HT1080 (cell line): Measurements from ENCODE around the gene PLXNA3. TPM values are rescaled to one million over a fixed set of nuclear protein-coding genes. Genes with fewer than 3 reads are reported as not detected.

ENCODE experiments used
- DNase-seq: peaks from one replicate; pipeline ENCODE4 v3.0.0-alpha.2; 2015; ENCODE audit warnings: low read depth
- total RNA-seq: library from RNA; depleted of rRNA; stranded (reverse); fragments of >200 nt; shearing (Covaris generic); gene quantifications from 2 replicates; pipeline ENCODE4 v1.2.3, GENCODE V29; 2014

The PLXNA3 gene
- total RNA-seq, 1 experiment from 2014 or later = 3.4 TPM

DNA sequence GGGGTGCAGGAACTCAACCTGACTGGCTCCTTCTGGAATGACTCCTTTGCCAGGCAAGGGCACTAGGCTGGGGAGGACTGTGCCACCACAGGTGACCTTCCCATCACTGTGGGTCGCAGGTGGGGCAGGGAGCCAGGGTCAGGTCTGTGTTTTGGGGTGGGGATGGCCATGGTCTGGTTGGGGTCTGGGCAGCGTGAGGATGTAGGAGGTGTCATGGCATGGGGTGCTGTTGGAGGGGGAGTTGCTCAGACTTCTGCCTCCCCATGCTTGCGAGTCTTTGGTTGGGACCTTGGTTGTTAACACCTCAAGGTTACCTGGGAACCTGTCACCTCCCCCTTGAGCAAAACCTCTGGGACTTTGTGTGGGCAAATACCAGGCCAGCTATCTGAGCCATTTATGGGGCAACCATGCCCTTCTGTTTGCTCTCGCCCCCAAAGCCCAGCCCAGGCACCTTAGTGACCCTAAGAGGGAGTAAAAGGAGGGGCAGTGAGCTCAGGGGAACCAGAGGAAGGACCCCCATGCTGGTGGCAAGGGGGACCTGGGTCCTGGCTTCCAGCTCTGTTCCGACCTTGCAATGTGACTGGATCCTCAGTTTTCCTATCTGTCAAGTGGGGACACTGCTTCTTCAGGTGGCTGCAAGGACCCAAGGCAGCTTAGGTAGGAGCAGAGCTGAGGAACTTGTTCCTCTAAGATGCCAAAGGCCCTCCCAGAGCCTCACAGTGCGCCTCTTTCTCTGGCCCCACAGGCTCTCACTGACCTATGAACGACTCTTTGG lies 23.5 kb upstream of the PLXNA3 start:
- DNase-seq = no peak

DNA sequence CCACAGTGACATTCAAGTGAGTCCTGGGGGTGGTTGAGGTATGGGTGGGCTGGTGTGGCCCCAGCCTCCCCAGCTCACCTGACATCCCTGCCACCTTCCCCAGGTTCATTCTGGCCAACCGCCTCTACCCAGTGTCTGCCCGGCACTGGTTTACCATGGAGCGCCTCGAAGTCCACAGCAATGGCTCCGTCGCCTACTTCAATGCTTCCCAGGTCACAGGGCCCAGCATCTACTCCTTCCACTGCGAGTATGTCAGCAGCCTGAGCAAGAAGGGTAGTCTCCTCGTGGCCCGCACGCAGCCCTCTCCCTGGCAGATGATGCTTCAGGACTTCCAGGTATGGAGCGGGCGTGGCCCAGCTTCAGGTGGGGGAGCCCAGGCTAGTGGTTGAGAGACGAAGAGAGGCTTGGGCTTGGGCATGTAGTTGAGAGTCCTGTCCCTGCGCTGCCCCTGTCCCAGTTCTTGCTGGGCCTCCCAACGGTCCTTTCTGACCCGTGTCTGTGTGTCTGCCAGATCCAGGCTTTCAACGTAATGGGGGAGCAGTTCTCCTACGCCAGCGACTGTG lies 22.8 kb upstream of the PLXNA3 start:
- no peak for DNase-seq

DNA sequence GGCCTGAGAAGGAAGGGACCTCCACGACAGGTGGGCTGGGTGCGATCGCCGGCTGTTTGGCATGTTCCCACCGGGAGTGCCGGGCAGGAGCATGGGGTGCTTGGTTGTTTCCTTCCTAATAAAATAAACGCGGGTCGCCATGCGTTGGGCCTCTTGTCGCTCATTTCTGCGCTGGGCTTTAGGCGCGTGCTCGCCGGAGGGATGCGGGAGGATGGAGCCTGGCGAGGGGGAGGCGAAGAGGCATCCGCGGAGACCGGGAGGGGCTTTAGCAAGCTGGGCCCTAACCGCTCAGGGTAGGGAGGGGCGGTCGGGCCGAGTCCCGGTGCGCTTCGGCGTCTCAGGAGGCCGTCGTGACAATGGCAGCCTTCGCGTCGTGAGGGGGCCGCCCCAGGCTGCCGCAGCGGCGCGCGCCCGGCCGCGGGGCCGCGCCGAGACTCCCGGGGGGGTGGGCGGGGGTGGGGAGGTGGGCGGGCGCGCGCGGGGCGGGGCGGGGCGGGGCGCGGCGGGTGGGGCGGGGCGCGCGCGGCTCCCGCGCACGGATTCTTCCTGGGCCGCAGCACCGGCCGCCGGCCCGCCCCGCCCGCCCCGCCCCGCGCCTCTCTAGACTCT lies 21.6 kb upstream of the PLXNA3 start:
- no peak for DNase-seq

DNA sequence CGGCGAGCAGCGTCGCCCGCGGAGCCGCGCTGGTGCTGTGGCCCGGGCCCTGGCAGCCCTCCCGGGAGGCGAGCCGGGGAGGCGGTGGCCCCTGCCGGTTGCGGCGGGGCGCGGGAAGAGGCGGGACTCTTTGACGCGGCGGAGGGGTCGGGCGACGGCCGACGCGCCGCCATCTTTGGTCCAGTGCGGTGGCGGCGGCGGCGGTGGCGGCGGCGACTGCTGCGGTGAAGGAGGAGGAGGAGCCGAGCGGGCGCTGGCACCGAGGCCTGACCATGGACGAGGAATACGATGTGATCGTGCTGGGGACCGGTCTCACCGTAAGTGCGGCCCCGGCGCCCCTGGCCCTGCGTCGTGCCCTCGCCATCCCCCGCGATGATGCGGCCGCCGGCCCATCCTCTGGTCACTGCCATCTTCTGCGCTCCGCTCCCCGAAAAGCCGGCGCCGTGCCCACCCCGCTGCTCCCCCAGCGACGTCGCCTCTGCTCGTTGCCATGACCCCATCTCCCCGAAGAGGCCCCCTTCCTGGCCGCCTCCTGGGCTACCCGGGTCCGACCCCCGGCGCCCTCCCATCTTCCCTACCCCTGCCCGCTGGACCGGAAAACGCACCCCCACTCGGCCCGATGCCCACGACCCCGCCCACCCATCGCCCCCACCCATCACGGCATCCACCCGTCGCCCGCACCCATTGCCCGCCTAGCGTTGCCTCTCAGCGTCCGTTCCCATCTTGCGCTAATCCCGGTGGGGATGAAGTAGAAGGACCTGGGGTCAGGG lies 20.9 kb upstream of the PLXNA3 start, which contains the start of gene GDI1:
TSS of gene GDI1 (plus strand) at position 172 of the 770 bp plus-strand sequence. CDS start at position 273, 101 bp downstream.
- peak; percentile 28 for DNase-seq

DNA sequence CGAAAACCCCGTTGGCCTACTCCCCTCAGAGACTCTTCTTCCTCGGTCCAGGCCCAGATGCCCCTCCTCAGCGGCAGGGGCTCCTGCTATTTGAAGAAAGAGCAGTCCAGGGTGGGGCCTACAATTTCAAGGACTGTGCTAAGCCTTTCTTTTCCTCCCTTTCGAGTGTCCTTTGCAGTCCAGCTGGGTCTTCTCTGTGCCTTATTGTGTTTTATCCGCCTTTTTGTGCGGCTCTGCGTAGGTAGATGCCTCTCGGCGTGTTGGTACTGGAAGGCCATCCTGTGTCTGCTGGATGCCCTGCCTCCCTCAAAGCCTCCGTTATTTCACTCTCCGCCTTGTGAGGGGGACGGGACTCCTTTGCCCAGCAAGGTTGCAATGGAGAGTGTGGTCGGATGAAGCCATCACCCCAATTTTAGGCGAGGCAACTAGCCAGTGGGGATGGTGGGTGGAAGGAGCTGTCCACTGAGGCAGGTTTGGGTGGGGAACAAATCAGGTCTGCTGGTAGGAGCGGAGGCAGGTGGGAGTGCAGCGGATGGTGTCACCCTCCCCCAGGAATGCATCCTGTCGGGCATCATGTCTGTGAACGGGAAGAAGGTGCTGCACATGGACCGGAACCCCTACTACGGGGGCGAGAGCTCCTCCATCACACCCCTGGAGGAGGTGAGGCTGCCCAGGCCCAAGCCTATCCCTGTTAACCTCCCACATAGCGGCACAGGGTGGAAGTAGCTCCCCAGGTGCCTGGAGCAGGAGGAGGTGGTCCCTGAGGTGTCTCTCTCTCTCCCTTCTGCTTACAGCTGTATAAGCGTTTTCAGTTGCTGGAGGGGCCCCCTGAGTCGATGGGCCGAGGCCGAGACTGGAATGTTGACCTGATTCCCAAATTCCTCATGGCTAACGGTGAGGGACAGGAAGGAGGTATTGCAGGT lies 19.8 kb upstream of the PLXNA3 start:
- DNase-seq = no peak

DNA sequence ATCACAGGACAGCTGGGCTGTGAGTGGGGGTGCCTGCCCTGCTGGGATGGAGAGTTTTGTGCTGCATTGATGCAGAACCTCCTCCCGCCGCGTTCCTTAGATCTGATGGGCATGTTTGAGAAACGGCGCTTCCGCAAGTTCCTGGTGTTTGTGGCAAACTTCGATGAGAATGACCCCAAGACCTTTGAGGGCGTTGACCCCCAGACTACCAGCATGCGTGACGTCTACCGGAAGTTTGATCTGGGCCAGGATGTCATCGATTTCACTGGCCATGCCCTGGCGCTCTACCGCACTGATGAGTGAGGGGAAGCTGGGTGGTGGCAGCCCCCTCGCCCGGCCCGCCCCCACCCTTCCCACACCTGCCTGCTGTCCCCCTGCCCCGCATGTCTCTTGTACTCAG lies 18.2 kb upstream of the PLXNA3 start:
- no peak for DNase-seq

DNA sequence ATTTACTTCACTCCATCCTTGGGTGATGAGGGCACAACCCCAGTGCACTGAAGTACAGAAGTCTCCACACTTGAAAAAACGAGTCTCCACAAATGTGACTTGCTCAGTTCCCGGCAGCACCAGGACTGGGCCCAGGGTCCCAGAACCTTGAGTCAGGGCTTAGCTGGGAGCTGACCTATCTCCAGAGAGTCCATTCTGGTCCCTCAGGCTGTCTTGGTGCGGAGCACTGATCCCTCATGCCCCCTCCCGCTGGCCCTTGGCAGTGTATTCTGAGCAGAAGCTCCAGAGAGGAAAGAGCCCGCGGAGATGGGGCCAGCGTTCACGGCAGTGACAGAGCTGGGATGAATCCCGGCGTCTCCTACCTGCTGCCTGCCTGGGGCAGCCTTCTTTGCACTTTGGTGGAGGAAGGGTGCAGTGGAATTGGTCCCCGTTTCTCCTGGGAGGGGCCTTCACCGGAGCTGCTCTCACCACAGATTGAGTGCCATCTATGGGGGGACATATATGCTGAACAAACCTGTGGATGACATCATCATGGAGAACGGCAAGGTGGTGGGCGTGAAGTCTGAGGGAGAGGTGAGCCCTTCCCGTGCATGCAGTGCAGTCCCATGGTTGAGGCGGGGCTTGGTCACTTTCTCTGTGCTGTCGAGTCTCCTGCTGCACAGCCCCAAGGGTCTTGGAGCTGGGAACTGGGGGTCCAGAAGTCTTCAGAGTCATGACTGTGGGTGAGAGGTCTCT lies 17.3 kb upstream of the PLXNA3 start:
- DNase-seq = no peak

DNA sequence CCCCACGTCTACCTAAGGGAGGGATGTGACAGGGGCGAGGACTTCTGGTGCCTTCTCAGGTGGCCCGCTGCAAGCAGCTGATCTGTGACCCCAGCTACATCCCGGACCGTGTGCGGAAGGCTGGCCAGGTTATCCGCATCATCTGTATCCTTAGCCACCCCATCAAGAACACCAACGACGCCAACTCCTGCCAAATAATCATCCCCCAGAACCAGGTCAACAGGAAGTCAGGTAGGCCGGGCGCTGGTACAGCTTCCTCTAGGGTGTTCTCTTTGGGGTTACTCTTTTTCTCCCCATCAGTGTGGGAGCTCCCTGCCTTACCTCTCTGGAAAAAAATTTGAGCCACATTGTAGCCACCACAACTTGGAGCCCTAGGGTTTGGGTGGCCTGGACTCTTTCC lies 16.5 kb upstream of the PLXNA3 start:
- DNase-seq = no peak

DNA sequence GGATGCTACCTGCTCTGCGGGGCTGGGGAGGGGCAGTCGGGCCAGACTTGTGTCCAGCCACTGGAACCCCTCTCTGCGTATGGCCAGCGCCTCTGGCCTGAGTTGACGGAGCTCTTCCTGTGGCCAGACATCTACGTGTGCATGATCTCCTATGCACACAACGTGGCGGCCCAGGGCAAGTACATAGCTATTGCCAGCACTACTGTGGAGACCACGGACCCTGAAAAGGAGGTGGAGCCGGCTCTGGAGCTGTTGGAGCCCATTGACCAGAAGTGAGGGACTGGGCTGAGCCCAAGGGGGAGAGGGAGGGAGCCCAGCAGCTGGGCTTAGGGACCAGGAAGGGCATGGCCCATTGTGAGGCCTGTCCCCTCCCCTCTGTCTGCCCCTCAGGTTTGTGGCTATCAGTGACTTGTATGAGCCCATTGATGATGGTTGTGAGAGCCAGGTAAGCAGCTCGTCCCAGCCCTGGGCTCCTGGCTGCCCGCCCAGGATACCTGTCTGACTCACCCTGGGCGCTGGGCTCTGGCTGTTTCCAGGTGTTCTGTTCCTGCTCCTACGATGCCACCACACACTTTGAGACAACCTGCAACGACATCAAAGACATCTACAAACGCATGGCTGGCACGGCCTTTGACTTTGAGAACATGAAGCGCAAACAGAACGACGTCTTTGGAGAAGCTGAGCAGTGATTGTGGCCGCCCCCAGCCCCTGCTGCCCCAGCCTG lies 15.9 kb upstream of the PLXNA3 start:
- no peak for DNase-seq

DNA sequence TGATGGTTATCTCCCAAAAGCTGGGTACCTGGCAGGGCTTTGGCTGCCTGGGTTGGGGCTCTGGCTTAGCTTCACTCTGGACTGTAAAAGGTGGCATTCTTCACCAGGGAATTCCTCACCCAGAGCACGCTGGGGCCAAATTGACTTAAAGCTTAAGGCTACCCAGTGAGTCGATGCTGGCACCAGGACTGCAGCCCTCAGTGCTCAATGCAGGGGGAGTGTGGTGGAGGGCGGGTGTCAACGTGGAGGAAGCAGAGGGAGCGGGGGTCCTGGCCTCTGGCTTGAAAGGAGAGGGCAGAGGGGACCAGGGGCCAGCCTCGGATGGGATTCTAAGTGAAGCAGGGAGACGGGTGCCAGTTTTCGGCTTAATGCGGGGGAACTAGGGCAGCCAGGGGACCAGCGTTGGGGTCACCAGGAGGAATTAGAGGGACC lies 14.6 kb upstream of the PLXNA3 start:
- DNase-seq = no peak

DNA sequence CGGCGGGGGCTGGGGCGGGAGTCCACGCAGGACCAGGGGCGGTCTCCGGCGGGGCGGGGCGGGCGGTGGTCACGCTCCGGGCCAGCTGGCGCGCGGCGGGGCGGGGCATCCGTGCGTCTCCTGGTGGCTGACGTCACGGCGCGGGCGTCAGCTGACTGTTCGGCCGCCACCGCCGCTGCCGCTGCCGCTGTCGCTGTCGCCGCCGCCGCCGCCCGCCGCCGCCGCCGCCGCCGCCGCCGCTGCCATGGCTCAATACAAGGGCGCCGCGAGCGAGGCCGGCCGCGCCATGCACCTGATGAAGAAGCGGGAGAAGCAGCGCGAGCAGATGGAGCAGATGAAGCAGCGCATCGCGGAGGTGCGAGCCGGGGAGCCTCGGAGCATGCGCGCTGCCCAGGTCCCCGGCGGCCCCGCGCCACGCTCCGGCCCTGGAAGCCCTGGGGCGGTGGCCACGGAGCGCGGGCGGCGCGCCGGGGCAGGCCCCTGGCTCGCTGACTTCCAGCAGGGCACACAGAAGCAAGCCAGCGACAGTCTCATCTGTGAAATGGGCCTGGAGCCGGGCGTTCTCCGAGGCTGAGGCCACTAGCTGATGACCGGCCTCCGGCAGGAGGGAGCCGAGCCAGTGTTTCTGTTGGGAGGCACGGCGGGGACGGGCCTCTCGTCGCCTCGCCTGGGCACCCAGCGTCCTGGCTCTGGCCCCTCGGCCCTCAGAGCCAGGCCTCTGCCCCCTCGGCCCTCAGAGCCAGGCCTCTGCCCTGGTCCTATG lies 13.9 kb upstream of the PLXNA3 start, which contains the start of gene FAM50A:
TSS of gene FAM50A (plus strand) at position 150 of the 763 bp plus-strand sequence. CDS start at position 245, 95 bp downstream.
- DNase-seq = no peak

DNA sequence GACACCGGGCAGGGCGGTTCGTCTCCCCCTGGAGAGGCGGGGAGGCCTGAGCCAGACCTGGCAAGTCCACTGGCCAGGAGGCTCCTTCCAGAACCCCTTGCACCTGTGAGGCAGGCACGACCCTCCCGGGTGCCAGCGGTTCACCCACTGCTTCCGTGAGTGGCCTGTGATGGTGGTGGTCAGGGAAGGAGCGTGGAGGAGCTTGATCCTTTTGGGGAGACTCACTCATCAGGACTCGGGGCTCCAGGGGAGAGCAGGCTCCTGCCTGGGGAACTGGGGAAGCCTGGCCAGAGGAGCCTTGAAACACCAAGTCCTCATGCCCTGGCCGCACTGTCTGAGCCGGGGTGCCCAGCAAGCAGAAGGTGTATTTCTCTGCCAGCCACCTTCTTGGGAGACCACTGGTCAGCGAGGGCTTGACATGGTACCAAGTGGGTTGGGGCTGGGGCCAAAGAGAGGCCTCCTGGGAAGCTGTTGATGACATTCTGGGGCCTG lies 13.3 kb upstream of the PLXNA3 start:
- no peak for DNase-seq

DNA sequence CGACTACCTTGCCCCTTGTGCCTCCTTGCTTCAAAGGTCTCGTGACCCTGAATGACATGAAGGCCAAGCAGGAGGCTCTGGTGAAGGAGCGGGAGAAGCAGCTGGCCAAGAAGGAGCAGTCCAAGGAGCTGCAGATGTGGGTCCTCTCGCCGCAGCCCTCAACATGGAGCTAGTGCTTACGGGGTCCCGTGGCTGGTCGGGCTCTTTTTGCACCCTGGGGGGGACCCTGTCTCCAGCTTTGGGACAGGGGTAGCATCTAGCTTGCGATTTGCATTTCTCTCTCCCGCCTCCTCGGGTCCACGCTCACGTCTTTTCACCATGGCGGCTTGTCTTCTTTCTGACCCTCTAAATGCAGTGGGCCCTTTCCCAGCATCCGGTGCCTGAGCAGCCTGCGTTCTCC lies 12.3 kb upstream of the PLXNA3 start:
- no peak for DNase-seq

DNA sequence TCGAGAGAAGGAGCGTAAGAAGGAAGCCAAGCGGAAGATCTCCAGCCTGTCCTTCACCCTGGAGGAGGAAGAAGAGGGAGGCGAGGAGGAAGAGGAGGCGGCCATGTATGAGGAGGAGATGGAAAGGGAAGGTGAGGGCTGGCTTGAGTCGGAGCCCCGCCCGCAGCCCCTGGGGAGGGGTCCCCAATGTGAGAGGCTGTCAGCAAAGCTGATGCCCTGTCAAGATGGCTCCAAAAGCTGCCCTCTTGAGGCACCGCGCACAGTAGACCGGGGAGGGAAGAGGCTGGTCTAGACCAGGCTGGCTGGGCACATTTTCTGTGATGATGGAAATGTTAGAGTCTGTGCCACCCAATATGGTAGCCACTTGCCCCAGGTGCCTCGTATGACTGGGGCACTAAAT lies 11.7 kb upstream of the PLXNA3 start:
- DNase-seq = no peak

DNA sequence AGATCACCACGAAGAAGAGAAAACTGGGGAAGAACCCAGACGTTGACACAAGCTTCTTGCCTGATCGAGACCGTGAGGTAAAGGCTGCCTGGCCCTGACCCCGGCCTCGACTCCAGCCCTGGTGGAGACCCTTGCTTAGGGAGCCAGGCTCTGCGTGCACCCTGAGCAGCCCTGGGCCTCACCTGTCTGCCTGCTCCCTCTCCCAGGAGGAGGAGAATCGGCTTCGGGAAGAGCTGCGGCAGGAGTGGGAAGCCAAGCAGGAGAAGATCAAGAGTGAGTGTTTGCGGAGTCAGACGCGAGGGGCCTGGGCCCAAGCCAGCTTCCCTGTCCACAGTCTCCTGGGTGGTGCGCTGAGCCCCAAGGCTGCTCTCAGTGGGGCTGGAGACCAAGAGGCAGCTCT lies 9.6 kb upstream of the PLXNA3 start:
- DNase-seq = no peak

DNA sequence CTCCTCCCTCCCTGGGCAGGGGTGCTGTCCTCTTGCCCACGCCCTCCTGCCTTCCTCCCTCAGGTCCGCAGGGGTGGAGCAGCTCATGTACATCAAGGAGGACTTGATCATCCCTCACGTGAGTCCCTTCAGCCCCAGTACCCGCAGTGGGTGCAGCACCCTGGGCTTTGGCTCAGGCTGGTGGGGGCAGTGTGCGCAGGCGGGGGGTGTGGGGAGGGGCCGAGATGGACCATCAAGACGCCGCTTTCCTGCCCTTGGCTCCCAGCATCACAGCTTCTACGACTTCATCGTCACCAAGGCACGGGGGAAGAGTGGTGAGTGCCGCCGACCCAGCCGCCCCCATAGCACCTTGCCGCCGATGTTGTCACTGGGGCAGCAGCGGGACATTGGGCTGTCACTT lies 8.5 kb upstream of the PLXNA3 start:
- DNase-seq = no peak

DNA sequence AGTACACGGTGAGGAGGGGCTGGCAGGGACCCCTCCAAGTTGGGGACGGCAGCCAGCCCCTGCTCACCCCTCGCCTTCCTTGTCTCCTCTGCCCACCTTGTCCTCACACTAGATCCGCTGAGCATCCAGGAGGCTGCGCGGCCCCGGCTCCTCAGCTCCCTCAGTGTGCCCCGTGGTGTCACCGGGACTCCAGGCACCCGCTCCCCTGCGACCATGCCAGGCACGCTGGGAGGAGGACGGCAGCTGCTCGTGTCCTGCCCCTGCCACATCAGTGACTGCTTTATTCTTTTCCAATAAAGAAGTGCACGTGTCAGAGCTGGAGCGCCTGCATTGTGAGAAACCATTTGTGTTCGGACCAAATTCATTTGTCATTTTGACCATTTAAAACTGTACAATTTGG lies 7.8 kb upstream of the PLXNA3 start:
- no peak for DNase-seq

DNA sequence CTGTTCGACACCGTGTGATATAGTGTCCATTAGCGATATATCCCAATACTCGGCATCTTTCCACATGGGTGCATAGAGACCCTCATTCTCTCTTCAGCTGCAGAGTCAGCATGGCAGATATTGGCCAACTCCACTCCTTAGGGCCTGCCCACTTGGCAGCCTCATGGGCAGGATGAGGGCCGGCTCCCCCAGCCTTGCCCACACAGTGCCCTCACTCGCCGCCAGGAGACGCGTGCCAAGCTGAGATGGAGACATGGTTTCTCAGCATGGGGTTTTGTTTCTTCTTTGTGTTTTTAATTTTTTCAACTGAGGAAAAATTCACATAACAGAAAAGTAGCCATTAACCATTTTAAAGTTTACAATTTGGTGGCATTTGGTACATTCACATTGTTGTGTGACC lies 5.3 kb upstream of the PLXNA3 start:
- DNase-seq = no peak
